H1 (cell line): ENCODE data around the gene POMZP3. TPM values are rescaled to one million over a fixed set of nuclear protein-coding genes. Genes with fewer than 3 reads are reported as not detected.
"Not testable (repeated sequence)": the region's sequence is repeated elsewhere in the genome, so short reads cannot be mapped to it uniquely, and the experiment has no call there.

ENCODE experiments used
- CTCF ChIA-PET: fragments of 300-600 bp; sonication (Branson Sonifier 250); formaldehyde crosslinking; loops from one replicate; lab custom pipeline; 2021; ENCODE audit not compliant: partially characterized antibody; lab: Charles Lee
- POLR2A ChIA-PET: fragments of 300-600 bp; sonication (Branson Sonifier 250); formaldehyde crosslinking; loops from one replicate; lab custom pipeline; 2021; ENCODE audit warnings: inconsistent platforms; ENCODE audit not compliant: partially characterized antibody; lab: Charles Lee
- DNase-seq, 2 experiments: peaks; one replicate each; pipeline versions ENCODE4 v3.0.0 to v3.0.0-alpha.2; 2010 to 2022; ENCODE audit warnings: low spot score in 2 of 2, low read depth in 1 of 2, mixed read lengths in 1 of 2
- FAIRE-seq: peaks from 2 replicates; lab custom pipeline; 2011; peaks lifted over from hg19 to GRCh38; lab: Jason Lieb, UNC
- H2AFZ ChIP-seq: 2 replicates; pipeline ENCODE4 v1.8.1; 2012; ENCODE audit warnings: low read length, inconsistent platforms
- H2AK5ac ChIP-seq: 2 replicates; pipeline ENCODE4 v1.6.1; 2013; ENCODE audit warnings: low read depth, low read length
- H2BK120ac ChIP-seq: replicated peaks from 2 replicates; pipeline ENCODE3; 2013; ENCODE audit warnings: low read depth, low read length, inconsistent platforms
- H2BK12ac ChIP-seq: 2 replicates; pipeline ENCODE4 v1.6.1; 2013; ENCODE audit warnings: low read depth, low read length
- H2BK15ac ChIP-seq: 2 replicates; pipeline ENCODE4 v1.6.1; 2013; ENCODE audit warnings: low read length
- H2BK20ac ChIP-seq: 2 replicates; pipeline ENCODE4 v1.6.1; 2013; ENCODE audit warnings: low read length
- H2BK5ac ChIP-seq: 2 replicates; pipeline ENCODE4 v1.6.1; 2013; ENCODE audit warnings: low read depth, low read length
- H3K14ac ChIP-seq: 2 replicates; pipeline ENCODE4 v1.6.1; 2013; ENCODE audit warnings: inconsistent platforms; ENCODE audit not compliant: insufficient read length
- H3K18ac ChIP-seq: 2 replicates; pipeline ENCODE4 v1.6.1; 2013; ENCODE audit warnings: low read length; ENCODE audit errors: extremely low read depth
- H3K23ac ChIP-seq: 2 replicates; pipeline ENCODE4 v1.6.1; 2013; ENCODE audit warnings: inconsistent platforms; ENCODE audit not compliant: insufficient read length
- H3K23me2 ChIP-seq: 2 replicates; pipeline ENCODE4 v1.6.1; 2013; ENCODE audit warnings: low read depth, low read length
- H3K27ac ChIP-seq: 2 replicates; pipeline ENCODE4 v1.6.1; 2011; ENCODE audit warnings: low read depth, low read length, inconsistent platforms
- H3K27me3 ChIP-seq, 4 experiments: replicated peaks in 1 of 4; 1 replicate in 1 of 4; 2 replicates in 3 of 4; pipeline versions ENCODE4 v1.6.1 to v1.8.1; 2011 to 2013; ENCODE audit warnings: low read length in 3 of 4, mild to moderate bottlenecking in 3 of 4, inconsistent platforms in 2 of 4, mixed read lengths in 2 of 4, moderate library complexity in 1 of 4; ENCODE audit not compliant: control insufficient read depth in 3 of 4, insufficient read depth in 3 of 4; ENCODE audit errors: extremely low read depth in 1 of 4
- H3K36me3 ChIP-seq, 4 experiments: 2 replicates each; pipeline versions ENCODE4 v1.6.1 to v1.8.1; 2011 to 2013; ENCODE audit warnings: mild to moderate bottlenecking in 4 of 4, low read length in 3 of 4, moderate library complexity in 2 of 4, control low read depth in 1 of 4, inconsistent platforms in 1 of 4; ENCODE audit not compliant: insufficient read depth in 4 of 4, control insufficient read depth in 2 of 4
- H3K4ac ChIP-seq: replicated peaks from 2 replicates; pipeline ENCODE3; 2013; ENCODE audit warnings: low read length, low read depth, mixed read lengths, inconsistent platforms; ENCODE audit not compliant: insufficient read length
- H3K4me1 ChIP-seq, 4 experiments: replicated peaks in 1 of 4; 1 replicate in 1 of 4; 2 replicates in 3 of 4; pipeline versions ENCODE4 v1.6.1 to v1.8.1; 2011 to 2013; ENCODE audit warnings: low read length in 3 of 4, inconsistent platforms in 2 of 4, mixed read lengths in 1 of 4; ENCODE audit not compliant: insufficient read depth in 4 of 4, control insufficient read depth in 3 of 4
- H3K4me2 ChIP-seq, 2 experiments: 2 replicates each; pipeline versions ENCODE4 v1.6.1 to v1.8.1; 2011 to 2013; ENCODE audit warnings: low read depth in 2 of 2, low read length in 2 of 2, control low read depth in 1 of 2, inconsistent platforms in 1 of 2, mild to moderate bottlenecking in 1 of 2; ENCODE audit not compliant: insufficient read depth in 1 of 2
- H3K4me3 ChIP-seq, 4 experiments: fragments of 200-600, 300-600 bp in 1 of 4; sonication (generic), shearing (Covaris generic), sonication (Bioruptor Twin) in 1 of 4; 2 replicates each; pipeline versions ENCODE4 v1.5.1 to v1.8.1; 2011 to 2016; ENCODE audit warnings: low read length in 4 of 4, low read depth in 3 of 4, control low read depth in 2 of 4, inconsistent platforms in 2 of 4, mild to moderate bottlenecking in 2 of 4, mixed read lengths in 1 of 4, moderate library complexity in 1 of 4; ENCODE audit not compliant: insufficient read depth in 2 of 4; ENCODE audit errors: extremely low read depth in 1 of 4
- H3K56ac ChIP-seq: replicated peaks from 2 replicates; pipeline ENCODE3; 2013; ENCODE audit warnings: low read depth, mild to moderate bottlenecking, mixed read lengths, low read length, inconsistent platforms; ENCODE audit not compliant: insufficient read length
- H3K79me1 ChIP-seq: 2 replicates; pipeline ENCODE4 v1.6.1; 2013; ENCODE audit warnings: low read depth, low read length, control low read depth
- H3K79me2 ChIP-seq, 2 experiments: 2 replicates each; pipeline versions ENCODE4 v1.6.1 to v1.8.1; 2012 to 2013; ENCODE audit warnings: low read length in 2 of 2, mild to moderate bottlenecking in 2 of 2, inconsistent platforms in 1 of 2; ENCODE audit not compliant: insufficient read depth in 2 of 2, control insufficient read depth in 1 of 2
- H3K9ac ChIP-seq, 4 experiments: replicated peaks in 1 of 4; 1 replicate in 1 of 4; 2 replicates in 3 of 4; pipeline versions ENCODE4 v1.6.1 to v1.8.1; 2011 to 2013; ENCODE audit warnings: low read depth in 3 of 4, low read length in 3 of 4, control low read depth in 2 of 4, mild to moderate bottlenecking in 2 of 4, moderate library complexity in 2 of 4, inconsistent platforms in 1 of 4; ENCODE audit errors: extremely low read depth in 1 of 4
- H3K9me3 ChIP-seq, 2 experiments: 2 replicates each; pipeline versions ENCODE4 v1.6.1 to v1.8.1; 2012 to 2013; ENCODE audit warnings: mild to moderate bottlenecking in 2 of 2, moderate library complexity in 2 of 2, control low read depth in 1 of 2, inconsistent platforms in 1 of 2, low read depth in 1 of 2, low read length in 1 of 2, mixed read lengths in 1 of 2; ENCODE audit not compliant: insufficient read depth in 2 of 2
- H4K20me1 ChIP-seq, 2 experiments: replicated peaks in 1 of 2; 2 replicates each; pipeline versions ENCODE3 to v1.8.1; 2011 to 2013; ENCODE audit warnings: inconsistent platforms in 2 of 2, low read length in 2 of 2, mild to moderate bottlenecking in 1 of 2; ENCODE audit not compliant: insufficient read depth in 2 of 2, control insufficient read depth in 1 of 2
- H4K5ac ChIP-seq: 2 replicates; pipeline ENCODE4 v1.6.1; 2013; ENCODE audit warnings: low read length, low read depth, mixed read lengths, inconsistent platforms; ENCODE audit not compliant: insufficient read length
- H4K8ac ChIP-seq: 2 replicates; pipeline ENCODE4 v1.8.0; 2013; ENCODE audit warnings: mild to moderate bottlenecking, moderate library complexity, low read length, inconsistent platforms; ENCODE audit not compliant: insufficient read depth; ENCODE audit errors: extremely low read depth
- H4K91ac ChIP-seq: replicated peaks from 2 replicates; pipeline ENCODE3; 2013; ENCODE audit warnings: low read length, mixed read lengths, inconsistent platforms; ENCODE audit not compliant: insufficient read length
- WGBS, 2 experiments: shearing (Covaris generic) in 1 of 2; methylation state at CpG; one replicate each; pipeline versions ENCODE4 v1.1.6 to v1.1.7; 2013 to 2015; ENCODE audit warnings: low lambda C conversion rate in 2 of 2, mixed read lengths in 2 of 2, inconsistent platforms in 1 of 2, low coverage in 1 of 2, missing lambda C conversion rate in 1 of 2; ENCODE audit not compliant: insufficient replicate concordance in 2 of 2, insufficient coverage in 1 of 2, insufficient read length in 1 of 2; ENCODE audit errors: extremely low coverage in 1 of 2, missing lambda C conversion rate in 1 of 2; 5-methylcytosine and 5-hydroxymethylcytosine counted together
- polyA plus RNA-seq, 7 experiments: library from polyadenylated mRNA; depleted of rRNA in 3 of 7; stranded (reverse) in 5 of 7; unstranded in 2 of 7; fragments of >200 nt in 5 of 7; fragments of 200-250 nt in 2 of 7; gene quantifications; 1 replicate in 5 of 7; 2 replicates in 1 of 7; 4 replicates in 1 of 7; pipeline versions ENCODE4 v1.2.1 to v1.2.3, GENCODE V29; 2011 to 2013; ENCODE audit warnings: missing spikeins in 2 of 7, mixed read lengths in 2 of 7
- total RNA-seq: library from RNA; stranded (reverse); fragmentation: NEBNext Ultra II Directional; extraction: Animal tissue kit (Norgen Biotek cat#: 25700); gene quantifications from 2 replicates; pipeline ENCODE4 v1.2.1, GENCODE V29; 2021

Gene POMZP3
- total and polyA plus RNA-seq, 2 of the 8 experiments (the other 6 are each of a cell fraction or from before 2014, with no cell fraction given): 3.2 to 9.0 TPM

- H3K27me3 ChIP-seq, H3K9me3 ChIP-seq, H3K23ac ChIP-seq, H3K4me1 ChIP-seq, DNase-seq, H3K18ac ChIP-seq, H3K4me3 ChIP-seq, H3K79me2 ChIP-seq, H2BK12ac ChIP-seq, FAIRE-seq, H2BK120ac ChIP-seq, H3K36me3 ChIP-seq, H3K27ac ChIP-seq, H4K91ac ChIP-seq, H4K20me1 ChIP-seq, H2BK15ac ChIP-seq, H3K14ac ChIP-seq, H3K4me2 ChIP-seq, H2AFZ ChIP-seq, H3K9ac ChIP-seq, POLR2A ChIA-PET, H4K8ac ChIP-seq, CTCF ChIA-PET, H2BK5ac ChIP-seq, H4K5ac ChIP-seq, H2BK20ac ChIP-seq, H3K56ac ChIP-seq, H2AK5ac ChIP-seq, H3K79me1 ChIP-seq, H3K23me2 ChIP-seq, H3K4ac ChIP-seq: not testable (repeated sequence)
- no CpG with 5 or more reads among the region's 1 CpG for WGBS, 2 experiments
Measured at GRCh38 chr7:76588586-76588985, 38.5 kb downstream of the POMZP3 start.

- H3K18ac ChIP-seq, H3K27ac ChIP-seq, H3K36me3 ChIP-seq, H3K27me3 ChIP-seq, H3K9me3 ChIP-seq, H3K14ac ChIP-seq, H3K4me3 ChIP-seq, H3K4ac ChIP-seq, H4K5ac ChIP-seq, H3K23ac ChIP-seq, H2BK5ac ChIP-seq, H4K8ac ChIP-seq, H3K79me1 ChIP-seq, FAIRE-seq, H3K4me1 ChIP-seq, H2BK15ac ChIP-seq, H4K20me1 ChIP-seq, H3K4me2 ChIP-seq, H2BK120ac ChIP-seq, H2AFZ ChIP-seq, H4K91ac ChIP-seq, H3K79me2 ChIP-seq, H3K23me2 ChIP-seq, CTCF ChIA-PET, H3K9ac ChIP-seq, H2BK12ac ChIP-seq, H2BK20ac ChIP-seq, H2AK5ac ChIP-seq, DNase-seq, H3K56ac ChIP-seq: not testable (repeated sequence)
- POLR2A ChIA-PET: interaction anchor here (1.2 kb wide), 1 partner anchor 10 kb away, joined by 3 read pairs; no protein-coding TSS in a partner anchor
- 81% methylated on average over 2 of the region's 2 CpGs; no CpG with 5 or more reads in 1 of the 2 experiments for WGBS, 2 experiments
Measured at GRCh38 chr7:76586585-76587315, 40.3 kb downstream of the POMZP3 start.
